Body of pancreas (tissue), 4 donors: Measurements from ENCODE around the gene SIGLEC8.
"Not testable (repeated sequence)": the region's sequence is repeated elsewhere in the genome, so short reads cannot be mapped to it uniquely, and the experiment has no call there.

Experiments used
- POLR2A ChIP-seq, 3 donors: fragments of 450-650 bp; IDR thresholded peaks; one replicate each; pipeline ENCODE4 v1.6.1; 2016; ENCODE audit warnings: antibody characterized with exemption in 3 of 3, mild to moderate bottlenecking in 2 of 3
- TF ChIP-seq, protein P1 (sequence below), 7 experiments: fragments of 450-650 bp in 4 of 7; fragments of 200-600 bp in 3 of 7; sonication (generic) in 3 of 7; IDR thresholded peaks; one replicate each; pipeline ENCODE4 v1.5.1; 2016 to 2019; ENCODE audit warnings: antibody characterized with exemption in 7 of 7

DNA sequence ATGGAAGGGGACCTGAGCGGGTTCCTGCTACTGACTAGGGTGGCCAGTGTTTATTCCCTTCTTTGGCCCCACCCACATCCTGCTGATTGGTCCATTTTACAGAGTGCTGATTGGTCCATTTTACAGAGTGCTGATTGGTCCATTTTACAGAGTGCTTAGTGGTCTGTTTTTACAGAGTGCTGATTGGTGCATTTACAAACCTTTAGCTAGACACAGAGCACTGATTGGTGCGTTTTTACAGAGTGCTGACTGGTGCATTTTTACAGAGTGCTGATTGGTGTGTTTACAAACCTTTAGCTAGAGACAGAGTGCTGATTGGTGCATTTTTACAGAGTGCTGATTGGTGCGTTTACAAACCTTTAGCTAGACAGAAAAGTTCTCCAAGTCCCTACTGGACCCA, 10.7 kb downstream of the SIGLEC8 start:
- TF ChIP-seq, protein P1, sequence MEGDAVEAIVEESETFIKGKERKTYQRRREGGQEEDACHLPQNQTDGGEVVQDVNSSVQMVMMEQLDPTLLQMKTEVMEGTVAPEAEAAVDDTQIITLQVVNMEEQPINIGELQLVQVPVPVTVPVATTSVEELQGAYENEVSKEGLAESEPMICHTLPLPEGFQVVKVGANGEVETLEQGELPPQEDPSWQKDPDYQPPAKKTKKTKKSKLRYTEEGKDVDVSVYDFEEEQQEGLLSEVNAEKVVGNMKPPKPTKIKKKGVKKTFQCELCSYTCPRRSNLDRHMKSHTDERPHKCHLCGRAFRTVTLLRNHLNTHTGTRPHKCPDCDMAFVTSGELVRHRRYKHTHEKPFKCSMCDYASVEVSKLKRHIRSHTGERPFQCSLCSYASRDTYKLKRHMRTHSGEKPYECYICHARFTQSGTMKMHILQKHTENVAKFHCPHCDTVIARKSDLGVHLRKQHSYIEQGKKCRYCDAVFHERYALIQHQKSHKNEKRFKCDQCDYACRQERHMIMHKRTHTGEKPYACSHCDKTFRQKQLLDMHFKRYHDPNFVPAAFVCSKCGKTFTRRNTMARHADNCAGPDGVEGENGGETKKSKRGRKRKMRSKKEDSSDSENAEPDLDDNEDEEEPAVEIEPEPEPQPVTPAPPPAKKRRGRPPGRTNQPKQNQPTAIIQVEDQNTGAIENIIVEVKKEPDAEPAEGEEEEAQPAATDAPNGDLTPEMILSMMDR (IDR thresholded peaks at IDR 0.05), result not testable (repeated sequence)
- TF ChIP-seq POLR2A (IDR thresholded peaks at IDR 0.05), result not testable (repeated sequence)
